Measurements from ENCODE around the gene DMAC2.
"Not testable (repeated sequence)": the region's sequence is repeated elsewhere in the genome, so short reads cannot be mapped to it uniquely, and the experiment has no call there.

Gene DMAC2

GRCh38 chr19:41478171-41478570 is 38.5 kb upstream of the DMAC2 start:
- Histone ChIP-seq H3K27me3 (ENCODE audit: insufficient read depth, low read depth, severe bottlenecking) (peaks cover 93% of the 10 kb centered on the region), H3K36me3 (no peaks in the 10 kb centered on the region), H3K9me3 (ENCODE audit: severe bottlenecking) (peaks cover 4% of the 10 kb centered on the region), H3K4me3 (ENCODE audit: low read depth, low read length) (no peak overlapping the region), H3K27ac (no peak overlapping the region)
- TF ChIP-seq CTCF (IDR thresholded peaks at IDR 0.05; ENCODE audit: low read depth, low read length) = no peak
- no peak for DNase-seq

- Histone ChIP-seq H3K27me3 (ENCODE audit: insufficient read depth, low read depth, severe bottlenecking) (peaks cover 93% of the 10 kb centered on the region), H3K27ac (no peak overlapping the region), H3K4me3 (ENCODE audit: low read depth, low read length) (no peak overlapping the region), H3K9me3 (ENCODE audit: severe bottlenecking) (no peaks in the 10 kb centered on the region), H3K36me3 (no peaks in the 10 kb centered on the region)
- DNase-seq = no peak
- no peak for TF ChIP-seq CTCF (IDR thresholded peaks at IDR 0.05; ENCODE audit: low read depth, low read length)
These were observed 36.9 kb upstream of the DMAC2 start for GRCh38 chr19:41476583-41476982.

GRCh38 chr19:41463257-41464256 is 23.8 kb upstream of the DMAC2 start:
- Histone ChIP-seq H3K9me3 (ENCODE audit: severe bottlenecking) (peaks cover 13% of the 10 kb centered on the region), H3K27me3 (ENCODE audit: insufficient read depth, low read depth, severe bottlenecking) (peaks cover 90% of the 10 kb centered on the region)
- not testable (repeated sequence) for H3K36me3 ChIP-seq; H3K27ac ChIP-seq; DNase-seq; H3K4me3 ChIP-seq (ENCODE audit: low read depth, low read length)

- no peak for DNase-seq
- H3K4me3 ChIP-seq (ENCODE audit: low read depth, low read length) = no peak overlapping the region
- peaks cover 95% of the 10 kb centered on the region for H3K27me3 ChIP-seq (ENCODE audit: insufficient read depth, low read depth, severe bottlenecking)
- H3K27ac ChIP-seq = no peak overlapping the region
- H3K9me3 ChIP-seq (ENCODE audit: severe bottlenecking) = peaks cover 13% of the 10 kb centered on the region
- no peaks in the 10 kb centered on the region for H3K36me3 ChIP-seq
- TF ChIP-seq CTCF (IDR thresholded peaks at IDR 0.05; ENCODE audit: low read depth, low read length) = no peak
These were observed 22.8 kb upstream of the DMAC2 start for GRCh38 chr19:41462497-41462896.

- Histone ChIP-seq H3K4me3 (ENCODE audit: low read depth, low read length) (no peak overlapping the region), H3K36me3 (no peaks in the 10 kb centered on the region), H3K27ac (no peak overlapping the region), H3K9me3 (ENCODE audit: severe bottlenecking) (peaks cover 9% of the 10 kb centered on the region), H3K27me3 (ENCODE audit: insufficient read depth, low read depth, severe bottlenecking) (peaks cover 85% of the 10 kb centered on the region)
- no peak for TF ChIP-seq CTCF (IDR thresholded peaks at IDR 0.05; ENCODE audit: low read depth, low read length)
- no peak for DNase-seq
These were observed 17.5 kb upstream of the DMAC2 start for GRCh38 chr19:41457241-41457640.

GRCh38 chr19:41456342-41456918 is 16.7 kb upstream of the DMAC2 start:
- DNase-seq = no peak
- no peaks in the 10 kb centered on the region for H3K36me3 ChIP-seq
- peaks cover 5% of the 10 kb centered on the region for H3K9me3 ChIP-seq (ENCODE audit: severe bottlenecking)
- H3K27me3 ChIP-seq (ENCODE audit: insufficient read depth, low read depth, severe bottlenecking) = peaks cover 77% of the 10 kb centered on the region
- H3K27ac ChIP-seq = no peak overlapping the region
- no peak for TF ChIP-seq CTCF (IDR thresholded peaks at IDR 0.05; ENCODE audit: low read depth, low read length)
- H3K4me3 ChIP-seq (ENCODE audit: low read depth, low read length) = no peak overlapping the region
